ENCODE results near the gene WDR77. TPM values are rescaled to one million over a fixed set of nuclear protein-coding genes. Genes with fewer than 3 reads are reported as not detected.

Gene WDR77
- total and polyA plus RNA-seq, 4 donors, result 21.3 to 37.1 (median 29.1) TPM

GRCh38 chr1:111404588-111404987, 44.5 kb downstream of the WDR77 start:
- 81% methylated on average over 4 of the region's 4 CpGs for WGBS, 2 donors
- H3K9me3 ChIP-seq (ENCODE audit: control insufficient read depth in 4 of 4, insufficient read depth in 3 of 4, low read length in 3 of 4), result no peaks in the 10 kb centered on the region
- ATAC-seq (ENCODE audit: insufficient read depth, low FRiP score) (no peak), DNase-seq (no peak)
- H3K4me3 ChIP-seq, result no peak overlapping the region
- no peaks in the 10 kb centered on the region for H3K27me3 ChIP-seq (ENCODE audit: control insufficient read depth in 3 of 3, insufficient read depth in 3 of 3, low read length in 2 of 3)
- H3K36me3 ChIP-seq (ENCODE audit: control insufficient read depth in 4 of 4, insufficient read depth in 4 of 4, low read length in 4 of 4), result no peaks in the 10 kb centered on the region
- no peak for TF ChIP-seq CTCF (IDR thresholded peaks at IDR 0.05; ENCODE audit: control extremely low read depth, extremely low read depth)
- H3K9ac ChIP-seq (ENCODE audit: insufficient read depth in 1 of 2, low read length in 2 of 2), result no peak overlapping the region
- H3K4me1 ChIP-seq (ENCODE audit: control insufficient read depth in 5 of 5, insufficient read depth in 5 of 5, low read length in 5 of 5), result peaks cover 0 to 13% (median 5%) of the 10 kb centered on the region in 5 donors
- H3K27ac ChIP-seq (ENCODE audit: low read depth in 1 of 2, low read length in 1 of 2), result no peak overlapping the region

DNA sequence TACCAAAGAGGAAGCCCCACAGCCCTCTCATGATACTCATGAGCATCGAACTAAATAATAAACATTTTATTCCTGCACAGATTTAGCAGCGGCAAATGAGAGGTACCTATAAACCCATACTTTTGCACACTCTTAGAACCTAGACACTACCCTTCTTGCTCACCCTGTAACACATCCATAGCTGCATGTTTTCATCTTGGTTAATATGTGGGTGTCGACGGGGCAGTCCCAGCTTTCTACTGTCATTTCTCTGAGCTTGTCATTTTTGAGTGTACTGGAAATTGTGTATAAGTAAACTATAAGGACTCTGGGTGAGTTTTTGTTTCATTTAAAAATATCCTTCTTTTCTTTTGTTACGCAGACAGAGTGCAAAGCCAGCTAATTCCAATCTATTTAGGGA, 47.0 kb downstream of the WDR77 start:
- ATAC-seq (ENCODE audit: insufficient read depth, low FRiP score) (no peak), DNase-seq (no peak)
- Histone ChIP-seq H3K27ac (ENCODE audit: low read depth in 1 of 2, low read length in 1 of 2) (no peak overlapping the region), H3K27me3 (ENCODE audit: control insufficient read depth in 3 of 3, insufficient read depth in 3 of 3, low read length in 2 of 3) (no peaks in the 10 kb centered on the region), H3K36me3 (ENCODE audit: control insufficient read depth in 4 of 4, insufficient read depth in 4 of 4, low read length in 4 of 4) (no peaks in the 10 kb centered on the region), H3K9ac (ENCODE audit: insufficient read depth in 1 of 2, low read length in 2 of 2) (no peak overlapping the region), H3K4me3 (no peak overlapping the region), H3K9me3 (ENCODE audit: control insufficient read depth in 4 of 4, insufficient read depth in 3 of 4, low read length in 3 of 4) (no peaks in the 10 kb centered on the region), H3K4me1 (ENCODE audit: control insufficient read depth in 5 of 5, insufficient read depth in 5 of 5, low read length in 5 of 5) (peaks cover 0 to 13% (median 5%) of the 10 kb centered on the region in 5 donors)
- WGBS, 2 donors, result 84 to 91% methylated on average over 5 of the region's 5 CpGs
- TF ChIP-seq CTCF (IDR thresholded peaks at IDR 0.05; ENCODE audit: control extremely low read depth, extremely low read depth), result no peak

DNA sequence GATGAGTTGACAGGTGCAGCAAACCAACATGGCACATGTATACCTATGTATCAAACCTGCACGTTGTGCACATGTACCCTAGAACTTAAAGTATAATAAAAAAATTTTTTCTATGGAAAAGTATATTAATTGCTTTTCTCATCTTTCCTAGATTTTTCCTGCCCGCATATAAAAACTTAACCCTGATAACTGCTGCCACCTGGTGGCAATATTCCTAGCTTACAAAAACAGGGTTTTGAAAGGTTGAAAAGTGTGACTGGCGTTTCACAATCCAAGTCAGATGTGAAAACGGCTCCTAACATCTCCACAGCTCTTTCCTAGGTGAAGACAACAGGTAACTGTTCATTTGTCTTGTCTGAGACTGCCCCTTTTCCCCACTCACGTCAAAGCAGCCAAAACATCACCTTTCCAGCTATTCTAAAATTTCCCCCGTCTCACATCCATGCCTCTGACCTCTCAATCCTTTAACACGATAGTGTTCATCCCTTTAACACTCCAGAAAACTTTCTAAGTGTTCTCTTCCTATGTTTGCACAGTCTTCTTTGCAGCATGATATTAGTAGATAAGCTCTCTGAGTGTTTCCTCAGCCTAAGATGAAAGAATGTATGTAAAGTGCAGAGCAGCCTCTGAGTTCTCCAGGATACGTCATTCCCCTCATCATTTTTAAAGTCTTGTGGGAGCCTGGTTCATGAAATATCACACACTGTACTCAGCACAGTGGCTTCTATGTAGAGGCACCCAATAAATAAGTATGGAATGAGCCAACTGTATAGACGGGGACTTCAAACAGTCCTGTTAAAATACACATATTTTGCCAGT, 49.1 kb downstream of the WDR77 start:
- Histone ChIP-seq H3K9ac (ENCODE audit: insufficient read depth in 1 of 2, low read length in 2 of 2) (no peak overlapping the region), H3K9me3 (ENCODE audit: control insufficient read depth in 4 of 4, insufficient read depth in 3 of 4, low read length in 3 of 4) (no peaks in the 10 kb centered on the region), H3K4me3 (no peak overlapping the region), H3K27me3 (ENCODE audit: control insufficient read depth in 3 of 3, insufficient read depth in 3 of 3, low read length in 2 of 3) (no peaks in the 10 kb centered on the region), H3K36me3 (ENCODE audit: control insufficient read depth in 4 of 4, insufficient read depth in 4 of 4, low read length in 4 of 4) (no peaks in the 10 kb centered on the region), H3K27ac (ENCODE audit: low read depth in 1 of 2, low read length in 1 of 2) (no peak overlapping the region), H3K4me1 (ENCODE audit: control insufficient read depth in 5 of 5, insufficient read depth in 5 of 5, low read length in 5 of 5) (no peaks in the 10 kb centered on the region)
- peak; percentile 63 for TF ChIP-seq CTCF (IDR thresholded peaks at IDR 0.05; ENCODE audit: control extremely low read depth, extremely low read depth)
- WGBS, 2 donors, result 26 to 37% methylated on average over 9 of the region's 9 CpGs
- DNase-seq, result peak; percentile 54 to 80 (median 74)
- ATAC-seq (ENCODE audit: insufficient read depth, low FRiP score), result peak; percentile 83
